ENCODE results near the gene RBCK1.

DNA sequence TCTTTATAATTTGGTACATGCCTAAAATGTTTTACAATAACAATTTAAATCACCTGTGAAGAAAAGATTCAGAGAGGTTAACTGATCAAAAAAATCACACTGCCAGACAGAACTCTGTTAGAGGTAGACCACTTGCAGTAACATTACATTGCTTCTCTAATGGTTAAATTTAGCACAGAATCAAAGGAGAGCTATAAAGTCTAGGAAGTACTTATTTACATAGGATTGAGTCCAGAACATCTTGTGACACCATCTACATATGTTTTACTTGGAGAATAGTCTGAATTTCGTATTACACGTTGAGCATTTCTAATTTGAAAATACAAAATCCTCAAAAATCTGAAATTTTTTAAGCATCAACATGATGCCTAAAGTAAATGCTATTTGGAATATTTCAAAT, 71.4 kb downstream of the RBCK1 start:
- no peak for TF ChIP-seq EZH2phosphoT487 (IDR thresholded peaks at IDR 0.05; ENCODE audit: insufficient read depth, low read depth)
- no peak for TF ChIP-seq EZH2 (IDR thresholded peaks at IDR 0.05; ENCODE audit: insufficient read depth, poor library complexity, severe bottlenecking)

All from GM23248 (cell line).